Measurements from ENCODE around the gene GRIP1.

Gene GRIP1

GRCh38 chr12:66482351-66483203, 196.3 kb downstream of the GRIP1 start:
- DNase-seq: no peak

- no peak for DNase-seq
These were observed 210.9 kb downstream of the GRIP1 start for GRCh38 chr12:66467932-66468331.

GRCh38 chr12:66461331-66461730, 217.5 kb downstream of the GRIP1 start:
- DNase-seq: no peak

- no peak for DNase-seq
These were observed 218.9 kb downstream of the GRIP1 start for GRCh38 chr12:66459944-66460482.

- no peak for DNase-seq
These were observed 222.3 kb downstream of the GRIP1 start for GRCh38 chr12:66456612-66457011.

GRCh38 chr12:66453844-66454243, 225.0 kb downstream of the GRIP1 start:
- DNase-seq: no peak

- DNase-seq: no peak
These were observed 225.8 kb downstream of the GRIP1 start for GRCh38 chr12:66453120-66453519.

GRCh38 chr12:66449531-66449930, 229.3 kb downstream of the GRIP1 start:
- DNase-seq: no peak

GRCh38 chr12:66447643-66448042, 231.2 kb downstream of the GRIP1 start:
- no peak for DNase-seq

- no peak for DNase-seq
These were observed 232.6 kb downstream of the GRIP1 start for GRCh38 chr12:66446276-66446675.

- no peak for DNase-seq
These were observed 236.8 kb downstream of the GRIP1 start for GRCh38 chr12:66441905-66442559.

- DNase-seq: no peak
These were observed 240.3 kb downstream of the GRIP1 start for GRCh38 chr12:66438601-66439000.

- no peak for DNase-seq
These were observed 248.8 kb downstream of the GRIP1 start for GRCh38 chr12:66430106-66430505.

GRCh38 chr12:66428870-66429269, 250.0 kb downstream of the GRIP1 start:
- DNase-seq: no peak

GRCh38 chr12:66428261-66428660, 250.6 kb downstream of the GRIP1 start:
- DNase-seq: no peak

GRCh38 chr12:66426696-66427095, 252.2 kb downstream of the GRIP1 start:
- DNase-seq: no peak

GRCh38 chr12:66423266-66423665, 255.6 kb downstream of the GRIP1 start:
- no peak for DNase-seq

GRCh38 chr12:66418908-66419307, 260.0 kb downstream of the GRIP1 start:
- no peak for DNase-seq

- DNase-seq: no peak
These were observed 261.7 kb downstream of the GRIP1 start for GRCh38 chr12:66417217-66417616.

- DNase-seq: peak in 5 of 58 donors; percentile 1 to 11 (median 5)
These were observed 269.5 kb downstream of the GRIP1 start for GRCh38 chr12:66409195-66409871.

GRCh38 chr12:66405395-66405794, 273.5 kb downstream of the GRIP1 start:
- no peak for DNase-seq

GRCh38 chr12:66403746-66404145, 275.1 kb downstream of the GRIP1 start:
- DNase-seq: peak in 17 of 58 donors; percentile 2 to 32 (median 13)

All from anterior cingulate cortex (tissue), 58 donors.